ENCODE data around the gene ERBB4. TPM values are rescaled to one million over a fixed set of nuclear protein-coding genes. Genes with fewer than 3 reads are reported as not detected.

The ERBB4 gene
- total RNA-seq, 1 experiment from 2014 or later: 0.15 TPM

GRCh38 chr2:211674715-211675114 is 863.9 kb downstream of the ERBB4 start:
- no peak overlapping the region for H3K4me3 ChIP-seq (ENCODE audit: low read depth in 2 of 2, low read length in 2 of 2)
- POLR2A ChIA-PET: no interaction called here
- in situ Hi-C loops (cut with HindIII; ENCODE audit: low pct_unique_long_range_greater_than_20kb, low sequenced_read_pairs): no loop called here
- CTCF ChIA-PET: no interaction called here
- no peaks in the 10 kb centered on the region for H3K4me1 ChIP-seq (ENCODE audit: control insufficient read depth, insufficient read depth, low read length)
- no peak overlapping the region for H3K27ac ChIP-seq (ENCODE audit: low read length)
- TF ChIP-seq CTCF (IDR thresholded peaks at IDR 0.05): no peak
- no peak for TF ChIP-seq TCF7L2 (IDR thresholded peaks at IDR 0.05; ENCODE audit: low read depth, low read length)
- no peak for TF ChIP-seq REST (IDR thresholded peaks at IDR 0.05; ENCODE audit: insufficient read depth in 1 of 2, low read depth in 2 of 2, low read length in 1 of 2)
- no peak for TF ChIP-seq POLR2AphosphoS5 (IDR thresholded peaks at IDR 0.05; ENCODE audit: low read depth, low read length)
- TF ChIP-seq SIN3A (IDR thresholded peaks at IDR 0.05; ENCODE audit: borderline replicate concordance, insufficient read depth, low read depth, low read length): no peak
- H3K27me3 ChIP-seq (ENCODE audit: control insufficient read depth, insufficient read depth, low read length): no peaks in the 10 kb centered on the region
- BruUV-seq (replicated peaks): no TSS peak
- no peaks in the 10 kb centered on the region for H3K9me3 ChIP-seq (ENCODE audit: control insufficient read depth, insufficient read depth, low read depth, low read length)
- ATAC-seq (no peak), DNase-seq (ENCODE audit: low read depth, low spot score) (no peak)
- intact Hi-C loops (cut with micrococcal nuclease; ENCODE audit: unreplicated experiment): no loop called here
- no peaks in the 10 kb centered on the region for H3K36me3 ChIP-seq (ENCODE audit: control insufficient read depth, insufficient read depth, low read length)

GRCh38 chr2:211673133-211673905 is 865.3 kb downstream of the ERBB4 start:
- H3K4me3 ChIP-seq (ENCODE audit: low read depth in 2 of 2, low read length in 2 of 2): no peak overlapping the region
- BruUV-seq (replicated peaks): no TSS peak
- ChIA-PET POLR2A (no interaction called here), CTCF (no interaction called here)
- intact Hi-C loops (cut with micrococcal nuclease; ENCODE audit: unreplicated experiment) (no loop called here), in situ Hi-C loops (cut with HindIII; ENCODE audit: low pct_unique_long_range_greater_than_20kb, low sequenced_read_pairs) (no loop called here)
- no peaks in the 10 kb centered on the region for H3K4me1 ChIP-seq (ENCODE audit: control insufficient read depth, insufficient read depth, low read length)
- TF ChIP-seq REST (IDR thresholded peaks at IDR 0.05; ENCODE audit: insufficient read depth in 1 of 2, low read depth in 2 of 2, low read length in 1 of 2) (no peak), TCF7L2 (IDR thresholded peaks at IDR 0.05; ENCODE audit: low read depth, low read length) (no peak), SIN3A (IDR thresholded peaks at IDR 0.05; ENCODE audit: borderline replicate concordance, insufficient read depth, low read depth, low read length) (no peak), CTCF (IDR thresholded peaks at IDR 0.05) (no peak), POLR2AphosphoS5 (IDR thresholded peaks at IDR 0.05; ENCODE audit: low read depth, low read length) (no peak)
- no peaks in the 10 kb centered on the region for H3K27me3 ChIP-seq (ENCODE audit: control insufficient read depth, insufficient read depth, low read length)
- H3K36me3 ChIP-seq (ENCODE audit: control insufficient read depth, insufficient read depth, low read length): no peaks in the 10 kb centered on the region
- ATAC-seq: no peak
- no peak for DNase-seq (ENCODE audit: low read depth, low spot score)
- no peaks in the 10 kb centered on the region for H3K9me3 ChIP-seq (ENCODE audit: control insufficient read depth, insufficient read depth, low read depth, low read length)
- H3K27ac ChIP-seq (ENCODE audit: low read length): no peak overlapping the region
